Sigmoid colon (tissue), 7 donors: ENCODE data around the gene LRRC74A. TPM values are rescaled to one million over a fixed set of nuclear protein-coding genes. Genes with fewer than 3 reads are reported as not detected.
A peak's percentile ranks its signal among the peaks of the same experiment; 100 is the strongest.

Experiments used
- DNase-seq: peaks from one replicate; pipeline ENCODE4 v3.0.0-alpha.2; 2019
- H3K27ac ChIP-seq, 4 donors: fragments of 200-600 bp; sonication (generic); one replicate each; pipeline ENCODE4 v1.5.1; 2016 to 2019; ENCODE audit warnings: mild to moderate bottlenecking in 1 of 4
- H3K27me3 ChIP-seq, 3 donors: fragments of 200-600 bp; sonication (generic); one replicate each; pipeline ENCODE4 v1.5.1; 2019; ENCODE audit warnings: mild to moderate bottlenecking in 1 of 3
- H3K36me3 ChIP-seq, 4 donors: fragments of 200-600 bp; sonication (generic); one replicate each; pipeline ENCODE4 v1.5.1; 2016 to 2019
- H3K4me1 ChIP-seq, 4 donors: fragments of 200-600 bp; sonication (generic); one replicate each; pipeline ENCODE4 v1.5.1; 2017 to 2019
- H3K4me3 ChIP-seq, 4 donors: fragments of 200-600 bp; sonication (generic); one replicate each; pipeline ENCODE4 v1.5.1; 2017 to 2019; ENCODE audit warnings: mild to moderate bottlenecking in 2 of 4, moderate library complexity in 1 of 4
- H3K9me3 ChIP-seq, 4 donors: fragments of 200-600 bp in 3 of 4; sonication (generic) in 3 of 4; one replicate each; pipeline versions ENCODE4 v1.5.1 to v1.6.1; 2013 to 2019
- CTCF ChIP-seq, 4 experiments: fragments of 450-650 bp in 3 of 4; fragments of 200-600 bp in 1 of 4; IDR thresholded peaks; one replicate each; pipeline ENCODE4 v1.5.1; 2016 to 2019; ENCODE audit warnings: antibody characterized with exemption in 4 of 4, mild to moderate bottlenecking in 3 of 4, moderate library complexity in 2 of 4
- EP300 ChIP-seq, 4 donors: sonication (generic); formaldehyde crosslinking; IDR thresholded peaks; one replicate each; pipeline ENCODE4 v1.6.1; 2017; ENCODE audit warnings: antibody characterized with exemption in 4 of 4
- POLR2A ChIP-seq, 2 donors: fragments of 450-650 bp; IDR thresholded peaks; one replicate each; pipeline ENCODE4 v1.6.1; 2016; ENCODE audit warnings: antibody characterized with exemption in 2 of 2, mild to moderate bottlenecking in 2 of 2, moderate library complexity in 2 of 2
- POLR2AphosphoS5 ChIP-seq, 4 donors: sonication (generic); formaldehyde crosslinking; IDR thresholded peaks; one replicate each; pipeline ENCODE4 v1.6.1; 2017; ENCODE audit warnings: antibody characterized with exemption in 4 of 4
- WGBS, 2 donors: extraction: QIAGEN DNeasy Blood & Tissue Kit; methylation state at CpG; one replicate each; pipeline ENCODE4 v1.1.7; 2013; 5-methylcytosine and 5-hydroxymethylcytosine counted together
- intact Hi-C: fragments of 100-400 bp; cut with DNase I; formaldehyde crosslinking; loops from one replicate; pipeline ENCODE4 v1.15.1; 2023
- polyA plus RNA-seq, 3 donors: library from polyadenylated mRNA; stranded (reverse); fragments of 200-250 nt; gene quantifications; one replicate each; pipeline ENCODE4 v1.2.3, GENCODE V29; 2013
- total RNA-seq, 4 donors: library from RNA; depleted of rRNA; stranded (reverse); fragments of >200 nt; gene quantifications; one replicate each; pipeline ENCODE4 v1.1.0, GENCODE V29; 2016
- donor health status: healthy with polysubstance abuse.
- donor health status: Bipolar disorder and iron deficiency.
- donor health status: healthy.

The LRRC74A gene
- total RNA-seq (not detected), polyA plus RNA-seq (not detected)

GRCh38 chr14:76826122-76826521 is at the start of gene LRRC74A:
Gene LRRC74A, plus strand, starts transcription at chr14:76826408. Its CDS starts 290 bp downstream, at chr14:76826698.
- H3K27me3 ChIP-seq, result no peaks in the 10 kb centered on the region
- peaks cover 0 to 7% (median 0%) of the 10 kb centered on the region in 4 donors for H3K4me1 ChIP-seq
- H3K27ac ChIP-seq, result no peak within 1 kb of the TSS
- no peaks in the 10 kb centered on the region for H3K9me3 ChIP-seq
- no peak for DNase-seq
- TF ChIP-seq POLR2A (IDR thresholded peaks at IDR 0.05), result no peak
- TF ChIP-seq CTCF (IDR thresholded peaks at IDR 0.05), result no peak
- TF ChIP-seq POLR2AphosphoS5 (IDR thresholded peaks at IDR 0.05), result no peak
- no peak for TF ChIP-seq EP300 (IDR thresholded peaks at IDR 0.05)
- intact Hi-C loops, result no loop called here
- no peaks in the 10 kb centered on the region for H3K36me3 ChIP-seq
- WGBS, 2 donors, result 91% methylated on average over 2 of the region's 2 CpGs
- H3K4me3 ChIP-seq, result no peak within 1 kb of the TSS

GRCh38 chr14:76776428-76777251 is 49.6 kb upstream of the LRRC74A start:
- intact Hi-C loops, result no loop called here
- peaks cover 0 to 21% (median 13%) of the 10 kb centered on the region in 4 donors for H3K4me1 ChIP-seq
- TF ChIP-seq CTCF (IDR thresholded peaks at IDR 0.05) (no peak), EP300 (IDR thresholded peaks at IDR 0.05) (no peak), POLR2AphosphoS5 (IDR thresholded peaks at IDR 0.05) (no peak), POLR2A (IDR thresholded peaks at IDR 0.05) (no peak)
- H3K4me3 ChIP-seq, result no peak overlapping the region
- no peaks in the 10 kb centered on the region for H3K27me3 ChIP-seq
- H3K9me3 ChIP-seq, result no peaks in the 10 kb centered on the region
- no peak overlapping the region for H3K27ac ChIP-seq
- peak; percentile 55 for DNase-seq
- 72 to 88% methylated on average over 10 of the region's 10 CpGs for WGBS, 2 donors
- H3K36me3 ChIP-seq, result peaks cover 0 to 13% (median 0%) of the 10 kb centered on the region in 4 donors

- TF ChIP-seq CTCF (IDR thresholded peaks at IDR 0.05), result no peak
- no peak for TF ChIP-seq EP300 (IDR thresholded peaks at IDR 0.05)
- TF ChIP-seq POLR2AphosphoS5 (IDR thresholded peaks at IDR 0.05), result no peak
- peak; percentile 57 for DNase-seq
- H3K36me3 ChIP-seq, result peaks cover 0 to 22% (median 0%) of the 10 kb centered on the region in 4 donors
- intact Hi-C loops, result no loop called here
- H3K4me3 ChIP-seq, result no peak overlapping the region
- H3K27ac ChIP-seq, result no peak overlapping the region
- H3K4me1 ChIP-seq, result peaks cover 0 to 23% (median 10%) of the 10 kb centered on the region in 4 donors
- WGBS, 2 donors, result 77 to 78% methylated on average over 9 of the region's 9 CpGs
- no peaks in the 10 kb centered on the region for H3K27me3 ChIP-seq
- no peaks in the 10 kb centered on the region for H3K9me3 ChIP-seq
Observed at GRCh38 chr14:76777721-76778120, 48.5 kb upstream of the LRRC74A start.

- peak; percentile 50 for DNase-seq
- Histone ChIP-seq H3K4me3 (no peak overlapping the region), H3K36me3 (peaks cover 0 to 22% (median 0%) of the 10 kb centered on the region in 4 donors), H3K27me3 (no peaks in the 10 kb centered on the region), H3K9me3 (no peaks in the 10 kb centered on the region), H3K4me1 (peaks cover 0 to 13% (median 6%) of the 10 kb centered on the region in 4 donors), H3K27ac (no peak overlapping the region)
- WGBS, 2 donors, result 85 to 92% methylated on average over 16 of the region's 16 CpGs
- intact Hi-C loops, result no loop called here
- TF ChIP-seq CTCF (IDR thresholded peaks at IDR 0.05) (no peak), POLR2A (IDR thresholded peaks at IDR 0.05) (no peak), EP300 (IDR thresholded peaks at IDR 0.05) (no peak), POLR2AphosphoS5 (IDR thresholded peaks at IDR 0.05) (no peak)
Observed at GRCh38 chr14:76778546-76779215, 47.5 kb upstream of the LRRC74A start.
